ENCODE results near the gene MVB12B. TPM values are rescaled to one million over a fixed set of nuclear protein-coding genes. Genes with fewer than 3 reads are reported as not detected.

The MVB12B gene
- total and polyA plus RNA-seq, 8 donors, result 2.3 to 21.9 (median 6.4) TPM

DNA sequence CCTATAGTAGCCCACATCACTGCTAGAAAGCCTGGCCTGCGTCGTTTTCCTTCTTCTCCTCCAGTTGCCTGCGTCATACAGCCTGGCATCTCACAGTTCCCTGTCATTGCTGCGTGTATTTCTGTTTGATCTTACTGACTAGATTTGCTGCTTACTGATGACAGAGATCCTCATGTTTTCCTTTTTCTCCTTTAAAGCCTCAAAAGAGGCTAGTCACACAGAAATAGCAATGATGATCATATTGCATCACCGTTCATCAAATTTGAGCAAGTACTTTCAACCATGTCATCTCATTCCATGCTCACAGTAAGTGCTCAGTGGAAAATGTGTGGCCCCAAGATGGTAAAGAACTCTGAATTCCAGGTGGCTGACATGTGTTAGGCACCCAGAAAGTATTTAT, 76.8 kb downstream of the MVB12B start:
- no peaks in the 10 kb centered on the region for H3K9me3 ChIP-seq
- H3K27me3 ChIP-seq, result no peaks in the 10 kb centered on the region
- 85 to 95% (median 88%) methylated on average over 5 of the region's 5 CpGs for WGBS, 5 donors
- no peak overlapping the region for H3K4me3 ChIP-seq
- peaks cover 0 to 8% (median 3%) of the 10 kb centered on the region in 4 donors for H3K4me1 ChIP-seq
- intact Hi-C loops (cut with DNase I; ENCODE audit: low total_unique reads), result no loop called here
- peaks cover 6 to 58% (median 32%) of the 10 kb centered on the region in 4 donors for H3K36me3 ChIP-seq
- H3K27ac ChIP-seq, result no peak overlapping the region
- TF ChIP-seq POLR2A (IDR thresholded peaks at IDR 0.05) (no peak), EP300 (IDR thresholded peaks at IDR 0.05) (no peak), POLR2AphosphoS5 (IDR thresholded peaks at IDR 0.05) (no peak)
- TF ChIP-seq, protein P1, sequence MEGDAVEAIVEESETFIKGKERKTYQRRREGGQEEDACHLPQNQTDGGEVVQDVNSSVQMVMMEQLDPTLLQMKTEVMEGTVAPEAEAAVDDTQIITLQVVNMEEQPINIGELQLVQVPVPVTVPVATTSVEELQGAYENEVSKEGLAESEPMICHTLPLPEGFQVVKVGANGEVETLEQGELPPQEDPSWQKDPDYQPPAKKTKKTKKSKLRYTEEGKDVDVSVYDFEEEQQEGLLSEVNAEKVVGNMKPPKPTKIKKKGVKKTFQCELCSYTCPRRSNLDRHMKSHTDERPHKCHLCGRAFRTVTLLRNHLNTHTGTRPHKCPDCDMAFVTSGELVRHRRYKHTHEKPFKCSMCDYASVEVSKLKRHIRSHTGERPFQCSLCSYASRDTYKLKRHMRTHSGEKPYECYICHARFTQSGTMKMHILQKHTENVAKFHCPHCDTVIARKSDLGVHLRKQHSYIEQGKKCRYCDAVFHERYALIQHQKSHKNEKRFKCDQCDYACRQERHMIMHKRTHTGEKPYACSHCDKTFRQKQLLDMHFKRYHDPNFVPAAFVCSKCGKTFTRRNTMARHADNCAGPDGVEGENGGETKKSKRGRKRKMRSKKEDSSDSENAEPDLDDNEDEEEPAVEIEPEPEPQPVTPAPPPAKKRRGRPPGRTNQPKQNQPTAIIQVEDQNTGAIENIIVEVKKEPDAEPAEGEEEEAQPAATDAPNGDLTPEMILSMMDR (IDR thresholded peaks at IDR 0.05), result no peak
- DNase-seq, result no peak

DNA sequence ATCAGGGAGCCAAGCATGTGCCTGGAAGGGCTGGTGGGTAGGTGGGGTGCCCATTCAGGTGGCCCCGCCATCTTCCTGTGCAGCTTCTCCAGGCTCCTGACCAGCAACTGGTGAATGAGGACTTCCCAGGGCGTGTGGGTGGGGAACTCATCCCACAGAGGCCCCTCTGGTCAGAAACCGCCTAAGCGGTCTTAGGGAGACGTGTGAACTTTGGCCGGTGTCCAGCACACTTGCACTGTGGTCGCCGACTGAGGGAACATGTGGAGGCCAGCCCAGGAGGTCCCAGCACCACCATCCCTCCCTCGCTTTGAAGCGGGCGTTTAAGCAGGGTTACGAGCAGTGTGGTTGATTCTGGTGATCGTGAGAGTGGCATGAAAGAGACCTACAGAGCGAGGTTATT, 77.8 kb downstream of the MVB12B start:
- peaks cover 6 to 61% (median 32%) of the 10 kb centered on the region in 4 donors for H3K36me3 ChIP-seq
- H3K4me3 ChIP-seq, result no peak overlapping the region
- 83 to 96% (median 90%) methylated on average over 8 to 14 of the region's 14 CpGs for WGBS, 5 donors
- intact Hi-C loops (cut with DNase I; ENCODE audit: low total_unique reads), result no loop called here
- DNase-seq, result no peak
- no peak overlapping the region for H3K27ac ChIP-seq
- TF ChIP-seq POLR2A (IDR thresholded peaks at IDR 0.05) (no peak), EP300 (IDR thresholded peaks at IDR 0.05) (no peak), POLR2AphosphoS5 (IDR thresholded peaks at IDR 0.05) (no peak)
- TF ChIP-seq, protein P1 (IDR thresholded peaks at IDR 0.05), result no peak
- H3K9me3 ChIP-seq, result no peaks in the 10 kb centered on the region
- no peaks in the 10 kb centered on the region for H3K4me1 ChIP-seq
- no peaks in the 10 kb centered on the region for H3K27me3 ChIP-seq

DNA sequence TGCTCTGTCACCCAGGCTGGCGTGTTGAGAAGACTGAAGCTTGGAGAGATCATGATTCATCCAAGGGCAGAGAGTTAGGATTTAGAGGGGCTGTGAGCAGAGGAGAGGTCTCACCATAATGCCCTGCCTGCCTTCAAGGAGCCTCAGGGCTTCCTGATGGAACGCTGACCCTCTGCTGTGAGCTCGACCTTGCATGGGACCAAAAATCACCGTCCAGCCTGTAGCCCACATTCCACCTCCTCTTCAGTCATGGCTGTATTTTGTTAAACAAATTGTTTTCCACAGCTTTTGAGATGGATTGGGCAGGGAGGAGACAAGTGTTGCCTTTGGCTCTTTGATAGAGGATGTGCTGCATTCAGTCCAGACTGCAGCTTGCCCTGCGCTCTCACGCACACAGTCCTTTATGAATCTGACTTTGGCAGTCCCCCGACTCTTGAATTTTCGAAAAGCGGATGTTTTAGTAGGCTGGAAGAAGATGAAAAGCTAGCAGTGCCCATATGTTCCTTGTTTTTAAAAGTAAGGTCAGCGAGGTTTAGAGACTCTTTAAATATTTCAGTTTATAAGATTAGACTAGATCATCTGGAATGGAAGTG, 79.5 kb downstream of the MVB12B start:
- H3K27ac ChIP-seq, result no peak overlapping the region
- no peak for DNase-seq
- no peaks in the 10 kb centered on the region for H3K4me1 ChIP-seq
- H3K27me3 ChIP-seq, result no peaks in the 10 kb centered on the region
- H3K9me3 ChIP-seq, result no peaks in the 10 kb centered on the region
- H3K4me3 ChIP-seq, result no peak overlapping the region
- 74 to 90% (median 85%) methylated on average over 10 of the region's 10 CpGs for WGBS, 5 donors
- intact Hi-C loops (cut with DNase I; ENCODE audit: low total_unique reads), result no loop called here
- H3K36me3 ChIP-seq, result peaks cover 6 to 48% (median 30%) of the 10 kb centered on the region in 4 donors
- TF ChIP-seq POLR2AphosphoS5 (IDR thresholded peaks at IDR 0.05) (no peak), POLR2A (IDR thresholded peaks at IDR 0.05) (no peak), EP300 (IDR thresholded peaks at IDR 0.05) (no peak)
- TF ChIP-seq, protein P1 (IDR thresholded peaks at IDR 0.05), result no peak

DNA sequence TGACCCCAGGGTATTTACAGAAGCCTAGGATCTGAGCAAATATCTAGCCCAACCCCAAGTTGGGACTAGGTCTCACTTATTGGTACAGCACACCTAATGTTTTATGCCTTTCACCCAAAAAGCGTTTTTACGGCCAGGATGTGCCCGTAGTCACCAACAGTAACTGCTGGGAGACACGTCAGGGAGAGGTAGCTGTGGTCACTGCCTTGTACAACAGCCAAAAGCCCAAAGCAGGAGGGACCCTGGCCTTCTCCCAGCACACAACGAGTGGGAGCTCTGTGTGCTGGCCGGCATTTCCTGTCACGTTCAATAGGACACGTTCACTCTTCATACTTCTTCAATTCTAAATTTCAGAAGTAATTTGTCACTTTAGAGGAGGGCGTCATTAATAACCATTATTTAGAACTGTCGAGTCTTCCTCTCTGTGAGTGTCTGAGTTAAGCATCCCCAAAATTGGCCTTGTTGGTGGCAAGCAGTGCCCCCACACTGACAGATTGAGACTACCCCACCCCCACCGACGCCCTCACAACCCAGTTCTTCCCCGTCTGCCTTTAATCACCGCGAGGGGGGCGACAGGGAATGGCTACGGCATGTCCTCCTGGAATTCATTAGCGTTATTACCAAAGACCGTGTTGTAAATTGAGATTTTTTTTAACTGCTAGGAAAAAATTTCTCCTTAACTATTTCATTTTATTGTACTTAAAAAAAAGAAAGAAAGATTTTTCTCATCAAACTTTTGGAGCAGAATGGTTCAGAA, 80.7 kb downstream of the MVB12B start:
- 80 to 85% (median 83%) methylated on average over 19 of the region's 19 CpGs for WGBS, 5 donors
- Histone ChIP-seq H3K4me1 (no peaks in the 10 kb centered on the region), H3K27me3 (no peaks in the 10 kb centered on the region), H3K27ac (no peak overlapping the region), H3K9me3 (no peaks in the 10 kb centered on the region), H3K36me3 (peaks cover 6 to 42% (median 27%) of the 10 kb centered on the region in 4 donors), H3K4me3 (no peak overlapping the region)
- intact Hi-C loops (cut with DNase I; ENCODE audit: low total_unique reads), result no loop called here
- TF ChIP-seq POLR2A (IDR thresholded peaks at IDR 0.05) (no peak), EP300 (IDR thresholded peaks at IDR 0.05) (no peak), POLR2AphosphoS5 (IDR thresholded peaks at IDR 0.05) (no peak)
- TF ChIP-seq, protein P1 (IDR thresholded peaks at IDR 0.05), result no peak
- no peak for DNase-seq
